ENCODE results near the gene MIX23. TPM values are rescaled to one million over a fixed set of nuclear protein-coding genes. Genes with fewer than 3 reads are reported as not detected.

Gene MIX23
- total RNA-seq, 1 experiment from 2014 or later = 80.6 TPM

- H2BK20ac ChIP-seq (ENCODE audit: low read depth, low read length, poor library complexity, severe bottlenecking) = no peak overlapping the region
- Mint-ChIP-seq H3K27me3 (ENCODE audit: low read depth) (no peaks in the 10 kb centered on the region), H3K27ac (no peak overlapping the region), H3K9me3 (no peaks in the 10 kb centered on the region), H3K36me3 (ENCODE audit: insufficient read depth in 1 of 3, low read depth in 3 of 3) (peaks cover 8 to 49% (median 37%) of the 10 kb centered on the region in 3 experiments; a peak in 6 of 7 replicates), H3K4me1 (peaks cover 10 to 13% of the 10 kb centered on the region in 2 experiments), H3K4me3 (no peak overlapping the region)
- no peak overlapping the region for H2BK120ac ChIP-seq (ENCODE audit: low read depth, low read length, poor library complexity, severe bottlenecking)
- no peak overlapping the region for H2BK15ac ChIP-seq (ENCODE audit: low read depth, low read length)
- H3K4ac ChIP-seq (ENCODE audit: low read depth, low read length) = no peak overlapping the region
- no peak for TF ChIP-seq CTCF (conservative IDR thresholded peaks at IDR 0.05)
- H4K20me1 ChIP-seq (ENCODE audit: control insufficient read depth, insufficient read depth, insufficient read length) = no peaks in the 10 kb centered on the region
- H4K5ac ChIP-seq (ENCODE audit: insufficient read length, low read depth, low read length) = no peak overlapping the region
- H3K4me2 ChIP-seq (ENCODE audit: insufficient read depth, insufficient read length, low read length) = no peak overlapping the region
- no peak for DNase-seq
- H3K79me1 ChIP-seq (ENCODE audit: insufficient read depth, low read depth, low read length, poor library complexity, severe bottlenecking) = no peaks in the 10 kb centered on the region
- peaks cover 6% of the 10 kb centered on the region for H3K23me2 ChIP-seq (ENCODE audit: insufficient read length, low read depth, low read length, poor library complexity, severe bottlenecking)
- no peak overlapping the region for H3K56ac ChIP-seq (ENCODE audit: insufficient read length, low read depth, low read length)
- H3K27ac ChIP-seq (ENCODE audit: insufficient read length, low read depth, low read length) = no peak overlapping the region
- H3K9me3 ChIP-seq (ENCODE audit: control insufficient read depth, low read depth, low read length) = no peaks in the 10 kb centered on the region
- no peak overlapping the region for H3K23ac ChIP-seq (ENCODE audit: insufficient read length, low read depth, low read length)
- H3T11ph ChIP-seq (ENCODE audit: low read length) = no peak overlapping the region
- no peak overlapping the region for H3K9ac ChIP-seq (ENCODE audit: extremely low read depth, insufficient read length, low read length)
- no peak overlapping the region for H3K14ac ChIP-seq (ENCODE audit: insufficient read depth, low read length)
- H3K79me2 ChIP-seq (ENCODE audit: insufficient read depth, low read length) = no peaks in the 10 kb centered on the region
- H2AFZ ChIP-seq (ENCODE audit: low read length) = no peak overlapping the region
- no peak overlapping the region for H3K18ac ChIP-seq (ENCODE audit: insufficient read length, low read depth, low read length)
- no peaks in the 10 kb centered on the region for H3K27me3 ChIP-seq (ENCODE audit: insufficient read depth, low read length)
- H4K91ac ChIP-seq (ENCODE audit: insufficient read length, low read depth, low read length) = no peak overlapping the region
- H2BK12ac ChIP-seq (ENCODE audit: insufficient read length, low read depth, low read length) = no peak overlapping the region
- no peaks in the 10 kb centered on the region for H3K4me1 ChIP-seq (ENCODE audit: insufficient read depth, low read length)
- H2AK5ac ChIP-seq (ENCODE audit: insufficient read length, low read length) = no peak overlapping the region
- no peak overlapping the region for H2BK5ac ChIP-seq (ENCODE audit: insufficient read length, low read length)
- H4K8ac ChIP-seq (replicated peaks; ENCODE audit: insufficient read length, low read depth, low read length) = no peak overlapping the region
- no CpG with 5 or more reads among the region's 6 CpGs for WGBS (ENCODE audit: extremely low coverage, insufficient read length, low lambda C conversion rate)
Measured at GRCh38 chr3:122410639-122411038, 27.6 kb upstream of the MIX23 start.
